GM18511 (cell line): ENCODE results near the gene COL24A1.

Experiments
- ATAC-seq: cut with Tn5 transposase; IDR thresholded peaks from one replicate; pipeline ENCODE4 v1.9.1; 2021; ENCODE audit warnings: mild to moderate bottlenecking, moderate library complexity; ENCODE audit not compliant: unreplicated experiment

The COL24A1 gene

DNA sequence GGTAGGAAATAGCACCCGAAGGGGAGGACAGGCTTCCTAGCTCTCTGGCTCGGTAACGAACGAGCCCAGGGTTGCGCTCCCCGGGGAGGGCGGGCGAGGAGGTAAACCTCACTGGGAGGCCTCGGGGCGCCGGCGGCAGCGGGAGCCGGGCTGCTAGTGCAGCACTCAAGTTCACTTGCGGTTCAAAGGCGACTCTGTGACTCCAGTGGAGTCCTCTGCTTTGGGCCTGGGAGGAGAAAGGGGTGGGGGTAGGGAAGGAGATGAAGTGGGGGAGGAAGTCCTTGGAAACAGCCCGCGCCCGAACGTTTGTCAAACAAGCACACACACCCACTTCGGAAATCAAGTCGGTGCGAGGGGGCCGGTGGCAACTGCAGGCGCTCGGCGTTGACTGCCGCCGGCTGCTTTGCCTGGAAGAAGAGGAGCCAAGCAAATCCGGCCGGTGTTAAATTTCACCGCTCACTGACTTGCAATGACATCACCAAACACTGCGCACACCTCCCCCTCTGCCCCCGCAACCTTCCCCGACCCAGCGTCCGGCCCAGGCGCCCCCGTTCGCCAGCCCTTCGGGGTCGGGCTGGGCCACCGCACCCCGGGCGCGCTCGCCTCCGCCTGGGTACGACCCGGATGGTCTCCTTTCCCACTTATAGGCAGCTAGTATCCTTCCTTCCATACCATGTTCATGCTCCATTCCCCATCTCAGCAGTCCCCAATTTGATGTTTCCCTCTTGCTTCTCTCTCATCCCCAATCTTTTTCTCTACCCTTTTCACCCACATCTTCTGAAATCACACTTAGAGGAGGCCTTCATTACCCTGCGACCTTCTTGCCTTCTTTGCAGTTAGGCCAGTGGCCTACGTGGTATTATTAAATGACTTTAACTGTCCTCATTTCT is at the start of gene COL24A1:
COL24A1 (minus strand) TSS at position 207 of the 890 bp plus-strand sequence. CDS start 376 bp downstream, outside the sequence.
- ATAC-seq: no peak

DNA sequence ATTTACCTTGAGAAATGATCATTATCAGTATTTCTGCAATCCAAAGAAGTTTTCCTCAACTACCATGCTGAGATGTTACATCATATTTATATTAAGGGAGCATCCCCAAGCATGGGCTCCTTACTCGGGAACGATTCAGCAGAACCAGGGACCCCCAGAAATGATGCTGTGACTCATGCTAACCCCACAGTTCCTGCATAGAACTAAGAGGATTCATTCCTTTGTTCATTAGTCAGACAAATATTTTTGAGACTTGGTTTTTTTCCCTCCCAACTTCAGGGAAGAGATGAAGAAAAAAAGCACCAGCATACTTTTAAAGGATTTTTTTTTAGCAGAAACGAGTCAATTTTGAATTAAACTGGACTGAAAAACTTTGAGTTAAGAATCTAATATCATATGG is 49.2 kb upstream of the COL24A1 start:
- no peak for ATAC-seq

DNA sequence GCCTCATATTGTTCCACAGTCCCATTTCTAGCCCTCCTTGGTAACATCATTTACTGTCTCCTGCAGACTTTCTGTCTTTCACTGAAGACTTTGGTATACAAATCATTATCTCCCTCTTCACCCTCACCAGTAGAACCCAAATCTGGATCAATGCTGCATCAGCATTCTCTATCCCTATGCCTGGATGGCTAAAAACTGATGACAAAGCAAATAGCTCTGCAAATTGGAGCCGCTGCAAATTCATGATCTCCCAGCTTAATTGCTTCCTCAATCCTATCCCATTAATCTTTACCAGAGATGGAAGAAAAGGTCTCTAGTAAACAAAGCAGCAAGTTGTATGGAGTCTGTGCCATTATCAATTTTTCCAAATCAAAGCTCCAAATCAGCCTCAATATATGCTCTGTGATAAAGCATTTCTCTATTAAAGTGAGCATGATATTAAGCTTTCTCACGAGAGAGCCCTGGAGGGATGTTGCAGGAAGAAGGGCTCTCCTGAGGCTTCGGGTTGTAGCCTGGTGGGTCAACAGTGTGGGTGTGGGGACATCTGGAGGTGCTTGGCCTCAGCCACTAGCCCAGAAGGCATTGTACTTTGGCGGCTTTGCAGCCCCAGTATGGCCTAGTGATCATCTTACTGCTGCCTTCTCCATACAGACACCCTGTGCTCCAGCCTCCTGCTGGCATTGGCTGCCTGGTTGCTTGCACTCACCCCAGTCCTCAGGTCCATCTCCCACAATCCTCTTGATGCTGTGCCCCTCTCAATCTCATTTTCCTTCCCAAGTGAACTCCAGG is 46.2 kb upstream of the COL24A1 start:
- ATAC-seq: no peak

DNA sequence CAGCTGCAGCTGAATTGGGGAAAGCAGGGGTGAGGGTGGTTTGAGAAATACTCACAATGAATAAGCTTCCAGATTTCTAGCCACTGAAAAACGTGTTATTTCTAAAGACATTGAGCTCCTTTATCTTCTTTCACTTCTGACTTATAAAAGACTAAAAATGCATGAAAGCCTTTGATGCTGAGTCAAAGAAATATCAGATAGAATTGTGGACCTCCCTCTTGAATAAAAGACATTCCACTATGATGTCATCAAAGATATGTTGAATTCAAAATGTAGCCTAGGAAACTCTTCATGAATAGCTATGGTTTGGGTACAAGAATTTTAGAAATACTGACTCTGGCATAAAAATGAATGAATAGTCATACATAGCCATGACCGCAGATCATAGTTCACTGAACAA is 44.7 kb upstream of the COL24A1 start:
- no peak for ATAC-seq

DNA sequence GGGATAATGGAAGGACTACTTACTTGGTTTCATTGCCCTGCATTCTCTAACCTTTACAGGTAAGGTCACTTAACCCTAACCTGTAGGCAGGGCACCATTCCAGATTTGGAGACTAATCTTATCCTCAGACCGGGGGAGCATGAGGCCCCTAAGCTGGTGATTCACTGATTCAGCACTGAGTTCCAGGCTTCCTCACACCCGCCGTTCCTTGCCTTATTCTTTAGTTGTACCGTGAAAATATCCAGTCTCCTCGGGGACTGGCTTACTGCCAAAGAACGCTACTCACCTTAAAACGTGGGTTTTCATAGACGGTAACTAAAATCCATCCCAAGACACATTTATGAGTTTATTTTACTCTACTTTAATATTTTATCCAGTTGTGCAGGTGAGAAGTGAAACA is 44.3 kb upstream of the COL24A1 start:
- ATAC-seq: no peak

DNA sequence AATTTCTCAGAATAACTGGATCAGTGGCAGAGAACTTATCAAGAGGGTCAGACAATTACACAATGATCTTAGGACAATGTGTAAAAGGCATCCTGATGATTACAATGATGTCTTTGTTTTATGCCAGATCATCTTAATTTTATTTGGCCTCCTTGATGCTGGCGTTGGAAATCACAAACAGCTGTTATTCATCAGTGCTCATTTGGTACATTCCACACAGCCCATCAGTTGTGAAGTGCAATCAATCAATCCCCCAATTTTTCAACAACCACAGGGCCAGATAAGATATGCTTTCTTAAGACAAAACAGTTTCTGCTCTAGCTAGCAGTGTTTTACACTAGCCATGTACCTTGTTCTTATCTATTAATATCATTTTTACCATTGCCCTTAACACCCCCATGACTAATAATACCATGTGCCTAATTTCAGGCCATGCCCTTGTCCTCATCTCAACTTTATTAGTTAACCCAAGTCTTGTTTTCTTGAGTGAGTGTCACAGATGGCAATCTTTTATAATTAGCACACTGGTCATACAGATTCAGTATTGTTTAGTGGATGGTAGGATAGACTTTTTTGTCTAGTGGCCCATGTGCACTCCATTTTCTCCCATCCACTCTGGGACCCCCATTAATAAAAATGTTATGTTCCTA is 40.8 kb upstream of the COL24A1 start:
- no peak for ATAC-seq

DNA sequence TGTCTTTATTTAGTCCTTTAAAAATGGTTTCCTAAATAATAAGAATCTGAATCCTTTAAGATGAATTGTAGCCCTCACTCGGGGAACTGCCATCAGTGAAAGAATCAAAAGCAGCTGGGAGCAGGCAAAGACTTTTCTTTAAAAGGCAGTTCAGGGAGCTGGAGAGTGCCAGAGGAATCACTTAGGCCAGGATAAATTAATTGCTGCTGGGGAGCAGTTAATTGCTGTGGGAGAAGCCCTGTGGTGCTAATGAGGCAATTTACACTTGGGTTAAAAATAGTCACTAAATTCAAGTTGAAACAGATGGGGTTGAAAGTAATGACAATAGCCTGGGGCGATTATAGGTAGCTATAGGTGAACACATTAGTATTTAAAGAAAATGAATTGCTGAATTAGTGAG is 38.7 kb upstream of the COL24A1 start:
- no peak for ATAC-seq

DNA sequence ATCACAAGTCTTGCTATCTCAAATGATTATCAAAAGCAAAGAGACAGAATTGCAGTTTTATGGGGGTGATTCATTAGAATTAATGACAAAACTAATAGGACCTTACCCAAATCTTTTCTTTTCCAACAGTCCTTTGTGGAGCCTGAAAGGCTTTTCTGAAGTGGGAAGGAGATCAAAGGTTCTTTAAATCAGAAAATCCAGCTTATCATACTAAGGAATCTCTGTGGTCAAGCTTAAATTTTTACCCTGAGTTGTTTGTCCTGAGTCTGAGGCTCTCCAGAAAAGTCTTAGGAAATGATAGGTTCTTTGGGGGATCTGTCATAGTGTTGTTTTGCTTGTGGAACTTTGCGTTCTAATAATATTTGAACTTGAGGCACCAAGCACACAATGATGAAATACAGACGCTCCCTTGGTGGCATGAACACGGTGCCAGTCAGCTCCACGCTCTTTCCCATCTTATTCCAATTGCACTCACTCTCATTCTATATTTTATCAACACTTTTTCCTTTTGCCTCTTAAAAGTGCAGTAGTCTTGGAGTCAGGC is 38.0 kb upstream of the COL24A1 start:
- ATAC-seq: no peak

DNA sequence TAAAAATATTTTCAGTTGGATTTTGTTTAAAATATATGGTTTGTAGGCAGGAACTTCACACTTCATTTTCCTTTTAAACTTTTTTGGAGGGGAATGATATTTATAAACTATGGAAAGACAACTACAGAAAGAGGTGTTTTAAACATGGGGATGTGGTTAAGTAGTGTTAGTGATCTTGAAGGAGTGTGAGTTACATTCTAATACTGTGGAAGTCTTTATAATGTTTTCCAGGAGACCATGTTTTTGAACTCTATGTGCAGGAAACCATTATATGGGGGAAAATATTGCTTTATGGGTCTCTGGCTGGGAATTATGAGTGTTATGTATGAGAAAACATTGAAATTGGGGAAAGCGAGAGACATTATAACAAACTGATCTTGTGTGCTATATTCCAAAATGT is 35.8 kb upstream of the COL24A1 start:
- ATAC-seq: no peak

DNA sequence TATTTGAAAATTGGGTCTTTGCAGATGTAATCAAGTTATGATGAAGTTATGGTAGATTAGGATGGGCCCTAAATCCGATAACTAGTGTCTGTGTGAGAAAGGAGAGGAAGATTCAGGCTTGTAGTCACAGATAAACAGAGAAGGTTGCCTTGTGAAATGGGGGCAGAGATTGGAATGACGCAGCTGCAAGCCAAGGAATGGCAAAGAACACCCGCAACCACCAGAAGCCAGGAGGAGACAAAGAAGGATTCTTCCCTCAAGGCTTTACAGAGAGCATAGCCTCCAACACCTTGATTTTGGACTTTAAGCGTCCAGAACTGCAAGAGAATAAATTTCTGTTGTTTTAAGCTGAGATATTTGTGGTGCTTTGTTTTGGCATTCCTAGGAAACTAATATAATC is 35.4 kb upstream of the COL24A1 start:
- no peak for ATAC-seq

DNA sequence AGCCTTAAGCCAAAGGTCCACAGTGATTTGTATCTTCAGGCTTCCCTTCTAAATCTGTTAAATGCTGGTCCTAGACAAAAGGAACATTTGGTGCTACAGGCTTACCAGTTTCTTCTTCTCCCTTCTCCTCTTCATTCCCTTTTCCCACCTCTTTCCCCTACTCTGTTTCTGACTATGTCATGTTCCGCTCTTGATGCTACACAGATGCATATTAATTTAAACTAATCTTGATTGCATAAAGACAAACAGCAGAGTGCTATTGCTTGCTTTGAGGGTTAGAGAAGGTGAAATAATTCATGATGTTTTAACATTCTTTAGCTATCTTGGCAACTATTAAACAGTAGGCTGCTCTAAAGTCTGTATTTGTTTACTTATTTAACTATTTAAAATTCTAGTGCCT is 34.3 kb upstream of the COL24A1 start:
- ATAC-seq: no peak

DNA sequence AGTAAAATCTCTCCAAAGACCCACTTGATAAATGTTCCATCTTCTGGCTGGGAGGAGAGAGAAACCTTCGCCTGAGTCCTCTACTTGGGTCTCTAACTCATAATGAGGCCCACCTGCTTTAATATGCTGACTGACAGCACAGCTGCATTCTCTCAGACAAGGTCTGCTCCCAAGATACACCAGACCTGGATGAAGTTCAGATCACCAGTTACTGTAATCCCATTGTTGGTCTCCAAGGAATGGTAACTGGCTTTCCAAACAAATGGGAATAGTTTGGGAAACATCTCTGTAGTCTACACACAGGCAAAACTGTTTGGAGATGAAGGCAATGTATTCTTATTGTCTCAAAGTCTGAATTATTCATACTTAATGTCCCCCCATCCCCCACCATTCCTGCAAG is 27.9 kb upstream of the COL24A1 start:
- no peak for ATAC-seq

DNA sequence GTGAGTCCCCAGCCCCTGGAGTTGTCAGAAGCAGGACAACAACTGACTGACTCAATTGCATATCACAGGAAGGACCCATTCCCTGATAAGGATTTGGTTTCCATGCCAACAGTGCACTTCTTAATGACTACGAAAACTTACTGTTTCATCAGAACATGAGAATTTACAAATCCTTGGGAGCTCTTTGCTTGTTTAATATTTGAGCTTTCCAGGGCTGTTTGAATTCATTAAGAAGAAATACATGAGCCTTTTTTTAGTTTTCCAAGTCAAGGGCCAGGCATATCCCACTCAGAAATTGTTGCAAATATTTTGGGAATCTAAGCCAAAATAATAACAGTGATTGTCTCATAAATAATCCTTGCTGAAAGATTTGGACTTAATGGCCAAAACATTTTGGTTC is 27.2 kb upstream of the COL24A1 start:
- no peak for ATAC-seq

DNA sequence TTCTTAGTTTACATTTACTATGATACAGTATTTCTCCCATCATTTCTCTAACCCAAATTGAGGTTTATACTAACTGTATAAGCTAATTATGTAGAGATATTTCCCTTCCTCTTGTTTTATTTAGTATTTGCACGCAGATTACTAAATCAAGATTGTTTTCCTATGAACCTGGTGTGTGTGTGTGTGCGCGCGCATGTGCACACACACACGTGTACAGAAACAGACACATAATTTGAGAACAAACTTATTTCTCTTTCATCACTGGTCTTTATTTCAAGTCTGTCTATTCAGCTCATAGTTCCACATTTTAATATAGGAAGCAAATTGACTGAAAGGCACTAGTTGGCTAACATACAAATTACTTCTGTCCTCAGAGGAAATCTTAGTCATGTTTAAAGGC is 19.7 kb upstream of the COL24A1 start:
- ATAC-seq: no peak

DNA sequence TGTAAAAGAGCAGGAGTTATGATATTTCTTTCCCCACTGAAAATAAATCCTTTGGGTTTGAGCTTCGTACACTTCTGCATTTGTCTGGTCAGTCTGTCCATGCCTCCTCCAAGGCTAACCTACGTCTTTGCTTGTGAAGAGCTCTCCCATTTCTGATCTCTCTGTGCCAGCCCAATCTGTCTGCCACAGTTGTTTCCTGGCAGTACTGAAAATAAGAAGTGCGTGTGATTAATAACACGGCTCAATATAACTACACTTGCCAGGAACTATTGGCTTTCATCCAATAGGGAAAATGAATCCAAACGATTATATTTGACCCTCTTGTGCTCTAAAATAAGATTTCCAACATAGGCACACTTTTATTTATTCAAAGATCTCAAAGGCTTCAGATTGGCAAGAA is 19.2 kb upstream of the COL24A1 start:
- no peak for ATAC-seq

DNA sequence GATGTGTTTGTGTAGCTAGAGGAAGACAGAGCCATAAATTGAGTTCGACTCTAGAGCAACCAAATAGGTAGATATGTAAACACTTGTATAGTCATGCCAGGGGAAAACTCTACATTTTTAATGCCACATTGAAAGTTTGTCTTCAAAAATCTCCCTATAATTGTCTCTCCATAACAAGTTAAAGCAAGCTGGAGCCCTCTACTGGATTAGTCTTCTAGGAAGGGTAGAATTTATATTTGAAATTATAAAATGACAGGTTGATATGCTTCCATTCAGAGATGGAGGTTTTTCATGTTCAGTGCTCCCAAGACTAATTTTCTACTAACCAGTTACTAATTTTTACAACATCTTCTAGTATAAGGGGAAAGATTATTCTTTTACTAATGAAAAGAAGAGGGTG is 13.1 kb upstream of the COL24A1 start:
- no peak for ATAC-seq

DNA sequence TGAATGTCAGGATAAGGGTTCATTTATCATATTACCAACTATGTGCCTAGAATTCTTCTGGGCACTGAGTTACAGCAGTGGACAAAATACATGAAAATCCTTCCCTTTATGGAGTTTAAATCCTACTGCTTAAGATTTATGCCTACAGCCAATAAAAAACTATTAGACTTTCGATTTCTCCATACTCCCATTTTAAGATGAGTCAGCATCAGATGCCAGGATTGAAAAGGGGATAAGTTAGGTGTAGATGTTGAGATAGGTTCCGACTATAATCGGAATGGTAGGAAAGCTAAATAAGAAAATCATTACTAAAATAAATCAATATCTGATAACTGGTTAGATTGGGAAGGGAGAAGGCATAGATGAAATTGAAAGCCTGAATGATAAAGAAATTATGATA is 3.2 kb upstream of the COL24A1 start:
- no peak for ATAC-seq

DNA sequence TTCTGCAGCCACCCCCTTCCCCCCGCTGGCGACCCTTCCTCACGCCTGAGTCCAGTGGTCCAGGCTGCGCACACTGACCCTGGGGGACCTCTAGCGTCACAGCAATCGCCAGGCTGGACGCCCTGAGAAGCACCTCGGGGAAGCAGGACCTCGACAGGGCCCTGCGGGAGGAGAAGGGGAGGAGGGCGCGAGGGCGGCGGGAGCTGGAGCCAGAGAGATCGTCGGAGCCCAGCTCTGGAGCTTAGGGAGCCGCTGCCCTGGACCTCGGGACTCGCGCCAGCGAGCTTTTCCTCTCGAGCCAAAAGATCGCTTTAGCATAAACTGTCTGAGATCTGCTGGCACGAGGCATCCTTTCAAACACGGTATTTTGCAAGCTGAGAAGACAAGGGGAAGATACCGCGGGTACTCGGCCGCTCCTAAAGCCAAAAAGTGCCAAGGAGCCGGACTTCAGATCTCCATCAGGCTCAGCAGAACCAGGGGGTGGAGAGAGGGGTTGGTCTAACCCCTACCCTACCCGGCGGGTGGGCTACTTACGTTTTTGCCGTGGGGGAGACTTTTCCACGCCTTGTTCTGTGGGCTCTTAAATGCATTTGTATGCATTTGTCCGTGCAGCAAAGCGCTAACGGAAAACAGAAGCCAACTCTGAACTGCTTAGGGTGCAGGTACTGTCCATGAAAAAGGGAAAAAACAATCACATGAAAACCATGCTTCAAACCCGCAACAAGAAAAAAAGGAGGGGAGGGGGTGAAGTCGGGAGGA is 586 bp downstream of the COL24A1 start:
- no peak for ATAC-seq

DNA sequence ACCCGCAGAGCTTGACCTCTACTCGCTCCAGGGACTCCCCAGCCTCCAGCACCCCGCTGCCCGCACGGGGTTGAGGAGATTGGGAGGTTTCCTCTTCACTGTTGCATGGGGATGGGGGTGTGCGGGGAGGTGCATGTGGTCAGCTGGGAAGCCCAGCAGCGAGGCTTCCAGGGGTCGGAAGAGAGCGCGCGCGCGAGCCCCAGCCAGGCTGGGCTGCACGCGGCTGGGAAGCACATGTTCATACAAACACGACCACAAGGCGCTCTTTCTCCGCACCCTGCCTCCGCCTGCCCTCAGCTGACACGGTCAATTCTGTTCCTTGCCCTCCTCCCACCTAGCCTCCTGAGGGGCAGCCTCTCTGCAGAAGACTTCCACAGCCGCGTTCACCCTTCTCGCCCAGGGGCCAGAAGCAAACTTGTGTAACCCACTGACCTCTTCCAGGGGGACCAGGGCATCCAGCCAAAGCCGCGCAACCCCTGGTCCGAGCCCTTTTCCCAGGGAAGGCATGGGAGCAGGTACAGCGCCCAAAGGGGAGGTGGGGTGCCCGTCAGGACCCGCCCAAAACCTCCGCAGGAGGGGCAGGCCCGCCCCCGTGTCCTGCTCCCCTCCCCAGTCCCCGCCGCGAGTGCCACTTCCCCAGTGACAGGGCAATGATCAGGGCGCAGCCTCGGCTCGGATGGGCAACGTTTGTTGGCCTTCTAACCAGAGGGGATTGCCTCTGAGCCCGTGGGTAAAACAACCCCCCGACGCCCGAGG is 1.3 kb downstream of the COL24A1 start:
- ATAC-seq: no peak

DNA sequence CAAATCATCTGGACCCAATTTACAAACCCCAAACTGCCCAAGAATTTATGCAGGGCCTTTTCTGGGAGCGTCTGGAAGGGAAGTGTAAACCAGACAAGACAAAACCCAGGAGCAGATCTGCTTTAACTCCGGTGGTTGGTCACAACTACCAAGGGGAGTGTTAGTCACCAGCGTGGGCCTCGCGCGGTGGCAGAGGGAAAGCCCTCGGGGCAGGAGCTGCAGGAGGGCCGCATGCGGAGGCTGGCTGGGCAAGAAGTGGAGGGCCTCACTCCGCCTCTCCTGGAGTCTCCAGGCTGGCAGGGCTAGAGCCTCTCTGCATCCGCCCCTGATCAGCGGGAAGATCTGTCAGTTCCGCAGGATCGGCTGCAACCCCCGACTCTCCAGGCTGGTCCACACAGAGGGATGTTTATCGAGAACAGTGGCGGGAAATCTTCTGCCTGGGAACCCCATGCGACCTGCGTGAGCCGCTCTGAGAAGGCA is 2.0 kb downstream of the COL24A1 start:
- no peak for ATAC-seq
